ENCODE measurements around the gene ADISSP.

GRCh38 chr20:3735768-3736167 lies 31.8 kb downstream of the ADISSP start:
- no peak for TF ChIP-seq GATA3 (IDR thresholded peaks at IDR 0.05; ENCODE audit: low read depth, low read length)
- TF ChIP-seq GATA2 (IDR thresholded peaks at IDR 0.05; ENCODE audit: low read depth, low read length), result no peak

Data from SH-SY5Y (cell line).